NCI-H1048 (cell line): Measurements from ENCODE around the gene RPRD1B.
A peak's percentile ranks its signal among the peaks of the same experiment; 100 is the strongest.

Source experiments
- DNase-seq: peaks from one replicate; lab custom pipeline; 2025; lab: John Stamatoyannopoulos, UW

Gene RPRD1B

GRCh38 chr20:38033330-38034107, at the start of gene RPRD1B, which contains the start of gene TTI1:
TSS of gene RPRD1B (plus strand) at chr20:38033746. CDS start at chr20:38033948, 202 bp downstream.
TSS of gene TTI1 (minus strand) at chr20:38033456. CDS start at chr20:38013816, 19,640 bp downstream.
- peak; percentile 76 for DNase-seq

- DNase-seq, result no peak
Measured at GRCh38 chr20:37984018-37984785, 49.3 kb upstream of the RPRD1B start.

DNA sequence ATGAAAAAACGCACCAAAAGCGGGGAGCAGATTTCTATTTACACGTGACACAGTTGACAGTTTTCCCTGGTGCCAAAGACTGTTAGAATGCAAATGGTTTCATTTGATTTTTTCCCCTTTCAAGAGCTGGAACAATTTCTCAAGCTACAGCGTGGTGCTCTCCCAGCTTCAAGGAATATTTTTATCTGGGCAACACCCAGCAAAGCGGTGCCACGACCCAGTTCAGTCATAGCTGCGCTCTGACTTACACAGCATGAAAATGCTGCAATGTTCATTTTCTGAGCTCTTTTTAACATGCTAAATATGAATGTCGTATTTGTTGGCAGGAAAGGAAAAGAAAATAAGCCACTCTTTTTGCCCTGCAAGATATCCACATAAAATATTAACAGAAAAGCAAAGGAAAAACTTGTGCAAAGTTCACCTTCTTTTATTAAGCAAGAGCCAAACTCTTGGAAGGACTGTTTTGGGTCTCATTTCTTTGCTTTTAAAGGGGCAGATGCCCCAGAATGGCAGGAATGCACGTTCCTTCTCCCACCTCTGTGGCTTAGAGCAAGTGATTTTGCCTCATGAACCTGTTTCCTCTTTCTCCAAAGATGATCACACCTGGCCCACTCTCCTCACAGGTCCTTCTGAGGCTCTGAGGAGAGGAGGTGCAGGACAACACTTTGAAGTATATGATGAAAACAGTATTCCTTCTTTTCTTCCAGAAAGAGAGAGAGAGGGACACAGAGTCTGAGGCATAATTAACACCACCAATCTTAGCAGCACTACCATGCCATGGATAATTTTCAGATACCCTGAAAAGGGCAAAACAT, 47.3 kb upstream of the RPRD1B start:
- DNase-seq, result no peak

GRCh38 chr20:37986873-37987601, 46.5 kb upstream of the RPRD1B start:
- no peak for DNase-seq

- no peak for DNase-seq
Measured at GRCh38 chr20:37987602-37988290, 45.8 kb upstream of the RPRD1B start.

- DNase-seq, result no peak
Measured at GRCh38 chr20:37988306-37988954, 45.1 kb upstream of the RPRD1B start.

GRCh38 chr20:37989601-37990295, 43.8 kb upstream of the RPRD1B start:
- no peak for DNase-seq

DNA sequence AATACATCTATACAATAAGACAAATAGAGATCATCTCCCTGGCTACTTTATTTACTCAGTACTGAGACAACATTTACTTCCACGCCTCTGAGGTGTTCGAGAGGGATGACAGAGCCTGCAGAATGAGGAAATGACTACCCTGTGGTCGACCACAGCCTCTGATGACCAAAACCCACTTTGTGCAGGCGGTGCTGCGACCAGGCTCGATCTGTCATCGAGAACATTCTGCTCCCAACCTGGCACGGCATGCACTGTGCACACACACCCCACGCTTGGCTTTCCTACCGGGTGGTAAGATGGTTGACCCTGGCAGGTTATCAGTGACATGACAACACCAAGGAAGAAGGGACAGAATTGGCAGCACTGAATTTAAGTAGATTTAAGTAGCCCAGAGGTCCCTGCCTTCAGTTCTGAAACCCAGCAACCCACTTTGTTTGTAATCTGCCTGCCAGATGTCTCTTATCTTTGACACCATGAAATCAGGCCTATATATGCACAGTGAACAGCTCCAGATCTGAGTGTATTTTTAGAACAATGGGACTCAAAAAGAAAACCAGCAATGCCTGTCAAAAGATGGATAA, 42.9 kb upstream of the RPRD1B start:
- no peak for DNase-seq

- no peak for DNase-seq
Measured at GRCh38 chr20:37991157-37991866, 42.2 kb upstream of the RPRD1B start.

GRCh38 chr20:37991908-37992307, 41.6 kb upstream of the RPRD1B start:
- no peak for DNase-seq

- no peak for DNase-seq
Measured at GRCh38 chr20:37992802-37993409, 40.6 kb upstream of the RPRD1B start.

- no peak for DNase-seq
Measured at GRCh38 chr20:37994512-37994911, 39.0 kb upstream of the RPRD1B start.

- DNase-seq, result no peak
Measured at GRCh38 chr20:37995856-37996605, 37.5 kb upstream of the RPRD1B start.

DNA sequence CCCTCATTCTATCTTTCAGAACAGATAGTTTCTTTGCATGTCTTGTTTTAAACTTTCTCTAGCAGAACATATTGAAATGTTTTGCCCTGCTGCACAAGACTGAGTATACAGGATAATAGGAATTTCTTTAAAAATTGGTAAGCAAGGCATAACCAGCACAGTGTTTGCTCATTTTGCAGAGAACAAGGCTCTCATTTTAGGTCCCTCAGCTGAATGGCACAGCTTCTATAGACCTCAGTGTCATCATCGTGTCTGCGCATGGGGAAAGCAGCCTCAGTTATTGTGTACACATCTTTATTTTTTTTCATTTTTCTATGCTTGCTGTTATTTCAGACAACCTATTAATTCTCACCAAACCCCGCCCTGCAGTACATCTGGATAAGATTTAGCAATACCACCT, 36.0 kb upstream of the RPRD1B start:
- DNase-seq, result no peak

- DNase-seq, result no peak
Measured at GRCh38 chr20:37999526-38000263, 33.9 kb upstream of the RPRD1B start.

GRCh38 chr20:38000293-38000692, 33.3 kb upstream of the RPRD1B start:
- no peak for DNase-seq
